AG04449 (cell line): Measurements from ENCODE around the gene PLAGL1.
"Not testable (repeated sequence)": the region's sequence is repeated elsewhere in the genome, so short reads cannot be mapped to it uniquely, and the experiment has no call there.

Experiments used
- CTCF ChIA-PET: fragments of 350-600 bp; formaldehyde crosslinking; extraction: SDS; loops from one replicate; lab custom pipeline; 2021; ENCODE audit warnings: antibody characterized with exemption; lab: Yijun Ruan, JAX
- POLR2A ChIA-PET: fragments of 400-600, 350-600 bp; formaldehyde crosslinking; extraction: SDS; loops from one replicate; lab custom pipeline; 2020; ENCODE audit warnings: antibody characterized with exemption, inconsistent platforms; lab: Yijun Ruan, JAX
- DNase-seq: peaks from one replicate; pipeline ENCODE4 v3.0.0-alpha.2; 2010; ENCODE audit warnings: low read depth, low spot score
- H3K4me3 ChIP-seq: 2 replicates; pipeline ENCODE4 v1.5.1; 2011; ENCODE audit warnings: low read depth, mild to moderate bottlenecking, control low read depth, low read length
- CTCF ChIP-seq: IDR thresholded peaks from one replicate; pipeline ENCODE4 v1.5.1; 2011; ENCODE audit warnings: mild to moderate bottlenecking, moderate library complexity, low read length, control low read depth, inconsistent platforms; ENCODE audit not compliant: insufficient read depth; ENCODE audit errors: missing control alignments

PLAGL1 gene

GRCh38 chr6:144027932-144028587 lies 20.0 kb upstream of the PLAGL1 start:
- CTCF ChIA-PET = interaction anchor here (1.4 to 2.4 kb wide), 4 partner anchors 15 to 452 kb away, joined by 4 to 11 read pairs (median 8); no protein-coding TSS in a partner anchor
- POLR2A ChIA-PET = no interaction called here
- no peak overlapping the region for H3K4me3 ChIP-seq
- TF ChIP-seq CTCF = no peak
- DNase-seq = no peak

- TF ChIP-seq CTCF = no peak
- ChIA-PET POLR2A (interaction anchor here (0.5 kb wide), 1 partner anchor 65 kb away, joined by 3 read pairs; no protein-coding TSS in a partner anchor), CTCF (interaction anchor here (1.0 to 3.5 kb wide), 3 partner anchors 10 to 448 kb away, joined by 3 to 24 read pairs (median 15); no protein-coding TSS in a partner anchor)
- H3K4me3 ChIP-seq = no peak overlapping the region
- DNase-seq = no peak
These were observed 15.2 kb upstream of the PLAGL1 start for GRCh38 chr6:144023216-144023615.

- POLR2A ChIA-PET = no interaction called here
- no peak for DNase-seq
- H3K4me3 ChIP-seq = no peak overlapping the region
- CTCF ChIA-PET = interaction anchor here (0.8 to 1.6 kb wide), 4 partner anchors 17 to 446 kb away, joined by 3 to 5 read pairs (median 4); no protein-coding TSS in a partner anchor
- TF ChIP-seq CTCF = no peak
These were observed 11.9 kb upstream of the PLAGL1 start for GRCh38 chr6:144019929-144020328.

- ChIA-PET CTCF (interaction anchor here (1.5 kb wide), 1 partner anchor 442 kb away, joined by 3 read pairs; no protein-coding TSS in a partner anchor), POLR2A (no interaction called here)
- no peak overlapping the region for H3K4me3 ChIP-seq
- TF ChIP-seq CTCF = no peak
- DNase-seq = no peak
These were observed 9.4 kb upstream of the PLAGL1 start for GRCh38 chr6:144017166-144018094.

GRCh38 chr6:144013486-144013909 lies 5.4 kb upstream of the PLAGL1 start:
- no peak overlapping the region for H3K4me3 ChIP-seq
- ChIA-PET POLR2A (interaction anchor here (0.6 kb wide), 1 partner anchor 438 kb away, joined by 4 read pairs; no protein-coding TSS in a partner anchor), CTCF (interaction anchor here (0.6 to 5.8 kb wide), 48 partner anchors 8 to 1539 kb away, joined by 3 to 243 read pairs (median 4); partner anchors contain the start of genes FUCA2 and LTV1)
- peak; percentile 84 for TF ChIP-seq CTCF
- no peak for DNase-seq

- CTCF ChIA-PET = interaction anchor here (1.0 to 5.8 kb wide), 29 partner anchors 10 to 503 kb away, joined by 3 to 243 read pairs (median 5); partner anchors contain the start of gene FUCA2
- POLR2A ChIA-PET = no interaction called here
- DNase-seq = no peak
- TF ChIP-seq CTCF = no peak
- H3K4me3 ChIP-seq = no peak overlapping the region
These were observed 4.5 kb upstream of the PLAGL1 start for GRCh38 chr6:144012534-144012933.

- H3K4me3 ChIP-seq, DNase-seq, POLR2A ChIA-PET, CTCF ChIA-PET: not testable (repeated sequence)
These were observed 1.6 kb upstream of the PLAGL1 start for GRCh38 chr6:144009628-144010027.
